NCI-H1930 (cell line): ENCODE data around the gene IFNL4.
A peak's percentile ranks its signal among the peaks of the same experiment; 100 is the strongest.
"Not testable (repeated sequence)": the region's sequence is repeated elsewhere in the genome, so short reads cannot be mapped to it uniquely, and the experiment has no call there.

Experiments used
- DNase-seq, 2 experiments: peaks; one replicate each; lab custom pipeline; 2025; lab: John Stamatoyannopoulos, UW

IFNL4 gene

DNA sequence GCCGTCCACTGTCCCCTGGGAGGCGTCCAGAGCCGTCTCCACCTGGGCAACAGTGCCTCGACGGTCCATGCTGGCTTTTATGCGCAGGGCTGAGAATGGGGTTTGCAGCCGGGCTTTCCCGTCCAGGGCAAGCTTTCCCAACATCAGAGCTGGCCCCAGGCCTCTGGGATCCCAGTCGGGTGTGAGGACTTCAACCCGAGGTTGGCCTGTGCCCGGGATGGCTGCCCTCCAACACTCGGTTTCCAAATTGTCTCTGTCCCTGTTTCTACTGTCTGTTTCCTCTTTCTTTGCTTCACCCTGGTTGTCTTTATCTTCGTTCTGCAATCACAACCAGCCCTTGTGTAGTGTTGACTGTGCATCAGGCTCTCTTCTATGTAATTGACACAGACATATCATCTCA lies at the start of gene IFNL4:
TSS of gene IFNL4 (minus strand) at position 51 of the 400 bp plus-strand sequence.
- DNase-seq: no peak

DNA sequence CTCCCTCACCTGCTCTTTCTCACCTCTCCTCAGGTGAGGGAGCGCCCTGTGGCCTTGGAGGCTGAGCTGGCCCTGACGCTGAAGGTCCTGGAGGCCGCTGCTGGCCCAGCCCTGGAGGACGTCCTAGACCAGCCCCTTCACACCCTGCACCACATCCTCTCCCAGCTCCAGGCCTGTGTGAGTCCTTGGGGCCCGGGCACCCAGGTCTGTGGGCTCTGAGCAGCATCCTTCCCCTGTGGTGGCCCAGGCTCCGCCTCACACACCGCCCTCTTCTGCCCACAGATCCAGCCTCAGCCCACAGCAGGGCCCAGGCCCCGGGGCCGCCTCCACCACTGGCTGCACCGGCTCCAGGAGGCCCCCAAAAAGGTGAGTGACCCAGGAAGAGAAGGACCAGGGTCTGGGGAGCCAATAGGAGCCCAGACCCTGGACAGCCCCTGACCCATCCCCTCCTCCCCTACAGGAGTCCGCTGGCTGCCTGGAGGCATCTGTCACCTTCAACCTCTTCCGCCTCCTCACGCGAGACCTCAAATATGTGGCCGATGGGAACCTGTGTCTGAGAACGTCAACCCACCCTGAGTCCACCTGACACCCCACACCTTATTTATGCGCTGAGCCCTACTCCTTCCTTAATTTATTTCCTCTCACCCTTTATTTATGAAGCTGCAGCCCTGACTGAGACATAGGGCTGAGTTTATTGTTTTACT lies 49.4 kb upstream of the IFNL4 start:
- DNase-seq: no peak

- no peak for DNase-seq
These were observed 48.2 kb upstream of the IFNL4 start for GRCh38 chr19:39296906-39297305.

GRCh38 chr19:39296055-39296645 lies 47.5 kb upstream of the IFNL4 start, which contains the start of gene IFNL1:
Gene IFNL1, plus strand, starts transcription at chr19:39296407. Its CDS starts 15 bp downstream, at chr19:39296422.
- no peak for DNase-seq

DNA sequence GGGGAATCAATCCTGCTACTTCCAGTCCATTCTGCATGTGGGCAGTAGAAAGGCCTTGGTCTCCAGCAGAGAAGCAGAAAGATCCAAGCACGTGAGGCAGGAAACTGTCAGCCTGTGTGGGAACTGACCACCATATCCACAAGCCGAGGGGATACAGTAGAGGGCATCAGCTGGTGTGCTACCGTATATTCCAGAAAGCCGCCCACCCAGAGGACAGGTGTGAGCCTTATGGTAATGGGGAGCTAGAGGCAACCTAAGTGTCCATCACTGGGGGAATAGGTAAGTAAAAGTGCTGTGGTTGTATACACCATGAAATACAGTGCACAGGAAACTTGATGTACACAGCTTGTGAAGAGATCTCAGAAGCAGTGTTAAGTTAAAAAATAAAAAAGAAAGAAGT lies 44.7 kb upstream of the IFNL4 start:
- no peak for DNase-seq

DNA sequence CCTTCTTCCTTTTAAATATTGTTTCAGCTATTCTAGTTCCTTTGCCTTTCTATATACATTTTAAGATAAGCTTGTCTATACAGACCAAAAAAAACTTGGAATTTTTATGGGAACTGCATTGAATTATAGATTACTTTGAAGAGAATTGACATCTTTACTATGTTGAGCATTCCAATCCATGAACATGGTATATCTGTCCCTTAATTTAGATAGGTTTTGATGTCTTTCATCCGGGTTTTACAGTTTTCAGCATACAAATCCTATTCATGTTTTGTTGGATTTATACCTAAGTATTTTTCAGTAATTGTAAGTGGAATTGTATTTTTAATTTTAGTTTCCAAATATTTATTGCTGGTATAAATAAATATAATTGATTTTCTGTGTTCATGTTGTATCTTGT lies 35.4 kb upstream of the IFNL4 start:
- DNase-seq: no peak

DNA sequence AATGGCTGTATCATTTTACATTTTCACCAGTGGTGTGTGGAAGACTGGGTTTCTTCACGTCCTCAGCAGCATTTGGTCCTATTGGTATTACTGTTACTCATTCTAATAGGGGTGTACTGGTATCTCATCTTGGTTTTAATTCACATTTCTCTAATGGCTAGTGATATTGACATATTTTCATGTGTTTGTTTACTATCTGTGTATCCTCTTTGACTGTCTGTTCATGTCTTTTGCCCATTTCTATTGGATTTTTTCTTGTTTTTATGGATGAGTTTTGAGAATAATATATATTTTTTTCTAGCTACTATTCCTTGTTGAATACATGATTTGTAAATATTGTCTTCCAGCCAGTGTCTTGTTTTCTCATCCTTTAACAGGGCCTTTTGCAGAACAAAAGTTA lies 33.4 kb upstream of the IFNL4 start:
- no peak for DNase-seq

DNA sequence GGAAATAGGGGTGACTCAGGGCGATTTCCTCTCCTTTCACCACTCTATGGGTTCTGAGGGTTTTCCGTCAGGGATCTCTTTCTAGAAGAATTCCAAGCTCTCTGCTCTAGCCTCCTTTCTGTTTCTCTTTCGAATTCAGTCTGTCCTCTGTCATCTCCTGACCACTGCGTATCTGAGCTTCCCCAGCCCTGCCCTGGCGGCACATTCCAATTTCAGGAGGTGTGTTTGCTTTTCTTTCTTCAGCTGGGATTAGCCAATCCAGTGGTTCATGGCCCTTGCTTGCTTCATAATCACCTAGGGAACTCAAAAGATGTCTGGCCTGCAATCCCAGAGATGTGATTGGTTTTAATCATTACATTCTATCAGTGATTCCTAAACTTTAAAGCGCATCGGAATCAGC lies 28.9 kb upstream of the IFNL4 start:
- DNase-seq: no peak

DNA sequence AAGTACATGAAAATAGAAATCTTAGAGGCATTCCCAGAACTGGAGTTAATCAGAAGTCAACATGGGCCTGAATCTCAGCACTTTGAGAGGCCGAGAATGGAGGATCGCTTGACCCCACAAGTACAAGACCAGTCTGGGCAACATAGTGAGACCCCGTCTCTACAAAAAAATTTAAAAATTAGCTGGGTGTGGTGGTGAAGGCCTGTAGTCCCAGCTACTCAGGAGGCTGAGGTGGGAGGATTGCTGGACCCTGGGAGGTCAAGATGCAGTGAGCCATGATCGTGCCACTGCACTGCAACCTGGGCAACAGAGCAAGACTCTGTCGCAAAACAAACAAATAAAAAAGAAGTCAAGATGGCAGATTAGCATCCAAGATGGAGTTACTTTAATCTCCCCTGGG lies 28.1 kb upstream of the IFNL4 start:
- DNase-seq: no peak

DNA sequence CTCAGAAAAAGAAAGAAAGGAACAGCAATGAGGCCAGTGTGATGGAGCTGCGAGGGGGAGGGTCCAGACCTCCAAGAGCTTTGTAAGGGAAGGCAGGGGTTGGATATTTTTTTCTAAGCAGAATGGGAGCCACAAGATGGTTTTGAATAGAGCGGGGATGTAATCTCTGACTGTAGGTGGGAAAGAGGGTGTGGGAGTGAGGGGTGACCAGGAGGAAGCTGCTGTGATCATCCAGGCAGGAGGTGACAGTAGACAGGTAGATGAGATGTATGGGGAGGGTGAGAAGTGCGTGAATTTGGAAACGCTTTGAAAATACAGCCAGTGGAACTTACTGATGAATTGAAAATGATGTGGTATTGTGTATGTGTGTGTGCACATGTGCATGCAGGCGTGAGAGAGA lies 26.9 kb upstream of the IFNL4 start:
- no peak for DNase-seq

DNA sequence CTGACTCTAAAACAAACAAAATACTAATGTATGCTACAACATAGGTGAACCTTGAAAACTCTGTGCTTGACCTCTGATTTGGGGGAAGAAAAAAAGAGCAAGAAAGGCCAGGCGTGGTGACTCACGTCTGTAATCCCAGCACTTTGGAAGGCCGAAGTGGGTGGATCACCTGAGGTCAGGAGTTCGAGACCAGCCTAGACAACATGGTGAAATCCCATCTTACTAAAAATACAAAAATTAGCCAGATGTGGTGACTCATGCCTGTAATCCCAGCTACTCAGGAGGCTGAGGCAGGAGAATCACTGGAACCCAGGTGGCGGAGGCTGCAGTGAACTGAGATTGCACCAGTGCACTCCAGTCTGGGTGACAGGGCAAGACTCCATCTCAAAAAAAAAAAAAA lies 25.2 kb upstream of the IFNL4 start:
- not testable (repeated sequence) for DNase-seq

DNA sequence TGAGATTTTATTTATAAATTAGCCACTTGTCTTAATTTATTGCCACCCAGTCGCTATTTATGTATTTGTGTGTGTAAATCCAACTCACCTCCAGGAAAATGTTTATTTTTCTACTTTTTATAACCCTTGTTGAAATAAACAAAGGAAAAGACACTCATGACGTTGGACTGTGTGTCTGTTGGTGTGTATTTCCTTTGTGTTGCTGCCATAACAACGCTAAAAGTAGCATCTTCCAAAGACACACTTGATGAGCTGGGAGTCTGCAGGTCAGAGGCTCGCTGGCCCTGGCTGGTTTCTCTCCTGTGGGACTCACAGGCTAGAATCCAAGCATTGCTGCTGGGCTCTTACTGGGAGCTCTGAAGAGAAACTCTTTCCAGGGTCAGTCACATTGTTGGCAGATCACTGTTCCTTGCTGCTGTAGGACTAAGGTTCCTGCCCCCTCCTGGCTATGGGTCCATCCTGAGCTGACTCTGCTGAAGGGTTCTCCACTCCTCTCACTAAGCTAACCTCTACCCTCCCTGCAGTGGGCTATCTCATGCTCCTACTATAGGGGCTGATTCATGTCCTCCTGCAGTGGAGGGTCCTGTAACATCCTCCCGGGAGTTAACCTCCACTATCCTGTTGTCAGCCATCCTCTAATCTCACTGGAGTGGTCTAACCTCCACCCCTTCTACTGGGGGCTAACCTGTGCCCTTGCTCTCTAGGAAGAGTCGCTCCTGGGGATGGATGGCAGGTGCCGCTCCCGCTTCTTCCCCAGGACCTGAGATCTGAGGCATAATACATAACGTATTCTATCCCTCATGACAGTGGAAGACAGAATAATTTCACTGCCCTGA lies 21.6 kb upstream of the IFNL4 start:
- no peak for DNase-seq

- not testable (repeated sequence) for DNase-seq
These were observed 20.7 kb upstream of the IFNL4 start for GRCh38 chr19:39269369-39269768.

DNA sequence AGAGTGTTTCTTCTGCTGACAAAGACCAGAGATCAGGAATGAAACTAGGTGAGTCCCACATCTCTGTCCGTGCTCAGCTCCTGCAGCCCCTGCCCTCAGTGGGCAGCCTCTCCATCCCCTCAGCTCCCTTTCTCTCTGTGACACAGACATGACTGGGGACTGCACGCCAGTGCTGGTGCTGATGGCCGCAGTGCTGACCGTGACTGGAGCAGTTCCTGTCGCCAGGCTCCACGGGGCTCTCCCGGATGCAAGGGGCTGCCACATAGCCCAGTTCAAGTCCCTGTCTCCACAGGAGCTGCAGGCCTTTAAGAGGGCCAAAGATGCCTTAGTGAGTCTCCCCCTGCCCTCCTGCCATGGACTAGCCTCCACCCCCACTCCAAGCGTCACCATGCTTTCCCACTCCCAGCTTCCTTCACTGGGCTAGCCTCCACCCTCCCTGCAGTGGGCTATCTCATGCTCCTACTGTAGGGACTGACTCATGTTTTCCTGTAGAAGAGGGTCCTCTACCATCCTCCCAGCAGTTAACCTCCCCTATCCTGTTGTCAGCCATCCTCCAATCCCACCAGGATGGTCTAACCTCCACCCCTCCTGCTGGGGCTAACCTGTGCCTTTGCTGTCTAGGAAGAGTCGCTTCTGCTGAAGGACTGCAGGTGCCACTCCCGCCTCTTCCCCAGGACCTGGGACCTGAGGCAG lies 20.0 kb upstream of the IFNL4 start:
- DNase-seq: not testable (repeated sequence)

GRCh38 chr19:39268085-39268484 lies 19.4 kb upstream of the IFNL4 start, which contains the start of gene IFNL2:
Gene IFNL2, plus strand, starts transcription at chr19:39268396. Its CDS starts 173 bp downstream, at chr19:39268569.
- not testable (repeated sequence) for DNase-seq

DNA sequence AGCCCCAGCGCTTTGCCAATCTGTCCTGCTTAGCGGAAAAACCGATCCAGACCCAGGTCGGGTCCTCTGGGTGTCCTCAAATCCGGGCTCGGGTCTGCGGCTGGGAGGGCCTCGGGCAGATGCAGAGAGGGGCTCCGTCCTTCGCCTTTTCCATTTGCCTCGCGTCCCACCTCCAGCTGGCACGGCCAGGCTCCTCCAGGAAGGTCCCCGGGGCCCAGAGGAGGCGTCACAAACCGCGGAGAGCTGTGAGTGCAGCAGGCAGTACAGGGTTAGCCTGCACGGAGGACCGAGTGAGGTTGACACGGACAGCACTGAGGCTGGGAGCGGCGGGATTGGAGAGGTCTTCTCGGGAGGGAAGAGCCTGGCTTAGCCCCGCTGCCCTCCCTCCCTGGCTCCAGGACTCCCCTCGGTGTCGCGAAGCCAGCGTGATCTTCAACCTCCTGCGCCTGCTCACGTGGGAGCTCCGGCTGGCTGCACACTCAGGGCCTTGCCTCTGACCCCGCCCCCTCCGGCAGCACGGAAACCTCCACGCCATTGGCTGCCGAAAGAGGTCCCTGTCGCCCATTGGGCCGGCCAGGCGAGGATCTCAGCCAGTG lies 16.8 kb upstream of the IFNL4 start:
- peak; percentile 48 to 58 for DNase-seq

DNA sequence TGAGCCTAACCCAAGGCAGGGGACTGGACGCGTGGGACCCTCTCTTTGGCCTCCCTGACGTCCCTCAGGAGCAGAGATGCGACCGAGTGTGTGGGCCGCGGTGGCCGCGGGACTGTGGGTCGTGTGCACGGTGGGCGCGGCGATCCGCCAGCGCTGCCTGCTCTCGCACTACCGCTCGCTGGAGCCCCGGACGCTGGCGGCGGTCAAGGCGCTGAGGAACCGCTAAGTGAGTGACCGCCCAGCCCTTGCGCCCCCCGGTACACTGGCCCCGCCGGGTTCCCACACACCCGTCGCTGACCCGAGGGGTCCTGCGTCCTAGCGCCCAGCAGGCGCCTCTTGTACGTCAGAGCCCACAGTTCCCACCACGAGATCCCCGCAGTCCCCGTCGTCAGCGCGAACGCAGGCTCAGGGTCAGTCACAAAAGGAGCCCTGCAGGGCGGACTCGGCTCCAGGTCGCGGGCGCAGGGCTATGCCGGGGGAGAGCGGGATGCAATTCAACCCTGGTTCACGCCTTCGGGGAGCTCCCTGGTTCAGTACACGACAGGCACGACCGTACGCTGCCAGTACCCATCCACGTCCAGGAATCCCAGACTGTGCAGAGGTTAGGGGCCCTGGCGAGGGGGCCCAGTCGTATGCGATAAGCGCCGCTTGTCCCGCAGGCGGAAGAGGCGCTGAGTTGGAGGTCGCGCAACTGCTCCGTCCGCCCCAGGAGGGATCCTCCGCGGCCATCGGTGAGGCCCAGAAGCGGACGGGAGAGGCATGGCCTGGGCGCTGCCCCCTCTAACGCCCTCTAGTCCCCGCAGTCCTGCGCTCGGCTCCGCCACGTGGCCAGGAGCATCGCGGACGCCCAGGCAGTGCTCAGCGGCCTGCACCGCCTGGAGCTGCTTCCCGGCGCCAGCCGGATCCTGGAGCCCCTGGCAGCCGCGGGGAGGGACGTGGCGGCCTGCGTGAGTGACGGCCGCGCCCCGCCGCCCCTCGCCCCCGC lies 15.9 kb upstream of the IFNL4 start:
- DNase-seq: no peak

- no peak for DNase-seq
These were observed 15.3 kb upstream of the IFNL4 start for GRCh38 chr19:39263912-39264305.

GRCh38 chr19:39262496-39262895 lies 13.8 kb upstream of the IFNL4 start:
- no peak for DNase-seq

- DNase-seq: no peak
These were observed 13.0 kb upstream of the IFNL4 start for GRCh38 chr19:39261704-39262103.

GRCh38 chr19:39257227-39257626 lies 8.6 kb upstream of the IFNL4 start:
- DNase-seq: no peak
